Gastrocnemius medialis (tissue), 4 donors: Measurements from ENCODE around the gene SP2. TPM values are rescaled to one million over a fixed set of nuclear protein-coding genes. Genes with fewer than 3 reads are reported as not detected.

Experiments used
- ATAC-seq, 2 donors: fragments of 150-250 bp; one replicate each; pipeline ENCODE4 v1.9.1; 2016
- DNase-seq, 2 donors: peaks; one replicate each; pipeline ENCODE4 v3.0.0-alpha.2; 2019
- H3K27ac ChIP-seq, 4 donors: fragments of 200-600 bp; sonication (generic); 1 replicate in 1 of 4; 2 replicates in 3 of 4; pipeline ENCODE4 v1.5.1; 2016 to 2018; ENCODE audit warnings: mild to moderate bottlenecking in 2 of 4, moderate library complexity in 1 of 4
- H3K27me3 ChIP-seq, 3 donors: fragments of 200-600 bp; sonication (generic) in 2 of 3; 1 replicate in 1 of 3; 2 replicates in 2 of 3; pipeline versions ENCODE4 v1.5.1 to v1.6.0; 2016 to 2019; ENCODE audit warnings: mild to moderate bottlenecking in 1 of 3, moderate library complexity in 1 of 3
- H3K36me3 ChIP-seq, 2 donors: fragments of 200-600 bp; sonication (generic) in 1 of 2; one replicate each; pipeline ENCODE4 v1.5.1; 2017 to 2018
- H3K4me1 ChIP-seq, 2 donors: fragments of 200-600 bp; sonication (generic) in 1 of 2; one replicate each; pipeline ENCODE4 v1.5.1; 2016 to 2017; ENCODE audit warnings: mild to moderate bottlenecking in 2 of 2
- H3K4me3 ChIP-seq, 4 donors: fragments of 200-600 bp; sonication (generic) in 3 of 4; 1 replicate in 1 of 4; 2 replicates in 3 of 4; pipeline ENCODE4 v1.5.1; 2016 to 2019; ENCODE audit warnings: mild to moderate bottlenecking in 2 of 4
- H3K9me3 ChIP-seq, 3 donors: fragments of 200-600 bp; sonication (generic) in 2 of 3; 1 replicate in 1 of 3; 2 replicates in 2 of 3; pipeline ENCODE4 v1.5.1; 2016 to 2019
- POLR2A ChIP-seq, 2 donors: fragments of 450-650 bp; IDR thresholded peaks; one replicate each; pipeline ENCODE4 v1.6.1; 2017; ENCODE audit warnings: antibody characterized with exemption in 2 of 2, mild to moderate bottlenecking in 2 of 2, moderate library complexity in 2 of 2
- in situ Hi-C, 4 donors: fragments of 200-750 bp; cut with MboI; loops; one replicate each; pipeline versions ENCODE4 v1.15.0 to v1.8.0; 2017; ENCODE audit warnings: low sequenced_read_pairs in 4 of 4
- intact Hi-C: fragments of 100-400 bp; cut with DNase I; formaldehyde crosslinking; loops from one replicate; pipeline ENCODE4 v1.15.1; 2023; ENCODE audit warnings: low total_unique reads
- total RNA-seq, 4 donors: library from RNA; depleted of rRNA; stranded (reverse); fragments of >200 nt; gene quantifications; one replicate each; pipeline versions ENCODE4 v1.1.0 to v1.2.3, GENCODE V29; 2016
- TF ChIP-seq, protein P1 (sequence below), 5 experiments: fragments of 450-650 bp in 3 of 5; fragments of 200-600 bp in 2 of 5; sonication (generic) in 2 of 5; IDR thresholded peaks in 4 of 5; conservative IDR thresholded peaks in 1 of 5; 1 replicate in 4 of 5; 2 replicates in 1 of 5; pipeline ENCODE4 v1.5.1; 2016 to 2019; ENCODE audit warnings: antibody characterized with exemption in 5 of 5, mild to moderate bottlenecking in 3 of 5, moderate library complexity in 3 of 5

SP2 gene
- total RNA-seq, 4 donors from 2014 or later, result 5.5 to 28.6 (median 7.0) TPM

DNA sequence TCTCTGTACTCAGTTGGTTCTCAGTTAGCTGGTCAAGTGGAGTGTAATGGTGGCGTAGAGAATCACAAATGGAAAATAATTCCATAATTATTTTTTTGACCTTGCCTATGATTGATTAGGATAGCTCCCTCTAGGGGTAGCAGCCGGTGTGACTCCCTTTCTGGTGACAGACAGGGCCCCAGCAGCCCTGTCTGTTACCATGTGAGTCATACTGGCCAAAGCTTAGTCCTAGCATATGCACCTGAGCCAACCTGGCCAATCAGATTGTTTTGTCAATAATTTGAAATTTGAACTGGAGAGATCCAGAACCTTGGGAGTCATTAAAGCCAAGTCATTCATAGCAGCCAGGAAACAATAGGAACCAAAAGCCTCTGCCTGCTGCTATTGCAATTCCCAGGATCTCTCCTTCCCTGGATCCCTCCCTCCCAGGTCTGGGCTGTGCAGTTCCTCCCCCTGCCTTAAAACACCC is 50.9 kb downstream of the SP2 start:
- in situ Hi-C loops, result loop anchor here in 1 of 4 donors (10.0 kb wide), 1 partner anchor 52 kb away; the partner anchor contains the start of gene SP2
- DNase-seq (peak; percentile 50 to 77), ATAC-seq (peak; percentile 81 to 86)
- intact Hi-C loops, result loop anchor here (10.0 kb wide), 1 partner anchor 102 kb away; the partner anchor contains the start of gene SCRN2
- Histone ChIP-seq H3K4me3 (no peak overlapping the region), H3K4me1 (peaks cover 34 to 35% of the 10 kb centered on the region in 2 donors), H3K36me3 (peaks cover 0 to 20% of the 10 kb centered on the region in 2 donors), H3K27me3 (no peaks in the 10 kb centered on the region), H3K9me3 (no peaks in the 10 kb centered on the region), H3K27ac (peak overlapping the region; percentile 62 to 77 (median 76))
- TF ChIP-seq POLR2A (IDR thresholded peaks at IDR 0.05), result no peak
- TF ChIP-seq, protein P1, sequence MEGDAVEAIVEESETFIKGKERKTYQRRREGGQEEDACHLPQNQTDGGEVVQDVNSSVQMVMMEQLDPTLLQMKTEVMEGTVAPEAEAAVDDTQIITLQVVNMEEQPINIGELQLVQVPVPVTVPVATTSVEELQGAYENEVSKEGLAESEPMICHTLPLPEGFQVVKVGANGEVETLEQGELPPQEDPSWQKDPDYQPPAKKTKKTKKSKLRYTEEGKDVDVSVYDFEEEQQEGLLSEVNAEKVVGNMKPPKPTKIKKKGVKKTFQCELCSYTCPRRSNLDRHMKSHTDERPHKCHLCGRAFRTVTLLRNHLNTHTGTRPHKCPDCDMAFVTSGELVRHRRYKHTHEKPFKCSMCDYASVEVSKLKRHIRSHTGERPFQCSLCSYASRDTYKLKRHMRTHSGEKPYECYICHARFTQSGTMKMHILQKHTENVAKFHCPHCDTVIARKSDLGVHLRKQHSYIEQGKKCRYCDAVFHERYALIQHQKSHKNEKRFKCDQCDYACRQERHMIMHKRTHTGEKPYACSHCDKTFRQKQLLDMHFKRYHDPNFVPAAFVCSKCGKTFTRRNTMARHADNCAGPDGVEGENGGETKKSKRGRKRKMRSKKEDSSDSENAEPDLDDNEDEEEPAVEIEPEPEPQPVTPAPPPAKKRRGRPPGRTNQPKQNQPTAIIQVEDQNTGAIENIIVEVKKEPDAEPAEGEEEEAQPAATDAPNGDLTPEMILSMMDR (IDR thresholded peaks at IDR 0.05 in 4 of 5, conservative IDR thresholded peaks at IDR 0.05 in 1 of 5), result peak; percentile 75 to 88 (median 83)

DNA sequence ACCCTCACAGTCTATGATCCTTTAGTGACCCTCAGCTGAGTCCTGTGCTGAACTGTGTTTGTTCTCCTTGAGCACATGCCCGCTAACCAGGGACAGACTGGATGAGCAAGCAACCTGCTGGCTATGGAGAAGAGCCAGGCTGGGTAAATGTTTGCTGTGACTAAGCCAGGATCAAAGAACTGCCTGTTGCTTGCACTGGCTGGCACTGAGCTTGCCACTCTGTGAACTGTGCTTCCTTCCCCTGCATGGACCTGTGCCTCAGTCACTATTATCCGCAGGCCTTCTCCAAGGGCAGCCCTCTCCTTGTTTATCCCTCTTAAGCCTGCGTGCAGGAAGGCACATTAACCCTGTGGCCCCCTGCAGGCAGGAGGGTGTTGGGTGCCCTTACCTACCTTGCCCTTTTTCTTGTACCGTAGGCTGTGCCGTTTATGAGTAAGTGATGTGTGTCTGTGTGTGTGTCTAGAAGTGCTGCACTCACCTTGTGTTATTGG is 52.7 kb downstream of the SP2 start:
- Histone ChIP-seq H3K27ac (peak overlapping the region; percentile 74 to 77 (median 76)), H3K9me3 (no peaks in the 10 kb centered on the region), H3K27me3 (no peaks in the 10 kb centered on the region), H3K4me3 (no peak overlapping the region), H3K36me3 (peaks cover 0 to 14% of the 10 kb centered on the region in 2 donors), H3K4me1 (peaks cover 25 to 28% of the 10 kb centered on the region in 2 donors)
- DNase-seq, result peak; percentile 59 to 65
- in situ Hi-C loops, result loop anchor here in 1 of 4 donors (10.0 kb wide), 1 partner anchor 54 kb away; the partner anchor contains the start of gene SP2
- ATAC-seq, result peak; percentile 57 to 83
- TF ChIP-seq, protein P1 (IDR thresholded peaks at IDR 0.05 in 4 of 5, conservative IDR thresholded peaks at IDR 0.05 in 1 of 5), result no peak
- no peak for TF ChIP-seq POLR2A (IDR thresholded peaks at IDR 0.05)
- intact Hi-C loops, result loop anchor here (1.0 to 10.0 kb wide), 4 partner anchors 22 to 183 kb away; partner anchors contain the start of gene SCRN2

DNA sequence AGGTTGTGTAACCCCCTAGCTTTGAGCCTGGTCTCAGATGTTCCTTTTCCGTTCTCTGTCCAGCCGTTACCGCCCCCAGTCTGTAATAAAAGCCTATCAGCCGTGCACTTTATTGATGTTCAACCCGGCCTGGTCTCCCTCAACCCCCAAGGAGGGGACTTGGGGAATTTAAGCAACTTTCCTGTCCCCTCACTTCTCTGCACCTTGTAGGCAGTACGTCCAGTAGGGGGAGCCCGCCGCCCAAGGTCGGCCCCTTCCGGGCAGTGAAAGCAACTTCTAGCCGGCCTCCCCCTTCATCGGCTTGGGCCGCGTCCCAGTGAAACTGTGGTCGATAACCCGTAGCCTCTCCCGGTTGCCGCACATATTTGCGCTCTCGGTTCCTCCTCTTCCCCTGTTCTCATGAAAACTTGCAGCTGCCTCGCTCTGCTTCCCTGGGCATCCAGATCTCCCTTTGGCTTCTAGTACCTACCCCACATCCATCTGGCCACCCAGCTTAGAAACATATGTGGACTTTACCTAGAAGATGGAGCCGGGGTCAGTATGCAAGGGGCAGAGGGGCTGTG is 53.2 kb downstream of the SP2 start:
- no peaks in the 10 kb centered on the region for H3K27me3 ChIP-seq
- peak overlapping the region; percentile 74 to 77 (median 76) for H3K27ac ChIP-seq
- H3K9me3 ChIP-seq, result no peaks in the 10 kb centered on the region
- H3K4me3 ChIP-seq, result peak overlapping the region; percentile 31 to 51 (median 43)
- H3K4me1 ChIP-seq, result peaks cover 25 to 28% of the 10 kb centered on the region in 2 donors
- TF ChIP-seq POLR2A (IDR thresholded peaks at IDR 0.05), result no peak
- TF ChIP-seq, protein P1 (IDR thresholded peaks at IDR 0.05 in 4 of 5, conservative IDR thresholded peaks at IDR 0.05 in 1 of 5), result peak; percentile 81 to 93 (median 91)
- intact Hi-C loops (loop anchor here (1.0 to 10.0 kb wide), 3 partner anchors 21 to 104 kb away; partner anchors contain the start of gene SCRN2), in situ Hi-C loops (loop anchor here in 1 of 4 donors (10.0 kb wide), 1 partner anchor 54 kb away; the partner anchor contains the start of gene SP2)
- peak; percentile 57 to 65 for ATAC-seq
- DNase-seq, result peak; percentile 59 to 67
- peaks cover 0 to 13% of the 10 kb centered on the region in 2 donors for H3K36me3 ChIP-seq

DNA sequence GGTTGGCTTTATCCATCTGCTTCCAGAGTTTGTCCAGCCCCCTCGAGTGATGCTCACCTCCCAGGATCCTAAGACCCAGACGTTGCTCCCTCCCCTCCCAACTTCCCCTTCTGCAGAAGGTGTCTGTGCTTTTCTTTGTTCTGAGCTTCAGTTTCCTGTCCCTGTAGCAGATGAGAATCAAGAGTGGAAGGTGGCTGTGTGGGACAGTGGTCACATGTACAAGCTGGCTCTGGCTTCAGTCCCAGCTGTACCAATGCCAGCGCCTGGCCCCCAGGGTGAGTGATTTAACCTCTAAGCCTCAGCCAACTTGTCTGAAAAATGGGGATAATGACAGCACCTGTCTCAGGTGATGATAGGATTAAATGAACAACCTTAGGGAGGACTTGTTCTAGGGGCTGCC is 53.9 kb downstream of the SP2 start:
- no peaks in the 10 kb centered on the region for H3K9me3 ChIP-seq
- H3K4me3 ChIP-seq, result no peak overlapping the region
- DNase-seq (no peak), ATAC-seq (no peak)
- H3K27me3 ChIP-seq, result no peaks in the 10 kb centered on the region
- peak overlapping the region in 2 of 4 donors; percentile 77 for H3K27ac ChIP-seq
- intact Hi-C loops (loop anchor here (1.0 to 10.0 kb wide), 3 partner anchors 20 to 105 kb away; partner anchors contain the start of gene SCRN2), in situ Hi-C loops (loop anchor here in 2 of 4 donors (10.0 kb wide), 2 partner anchors 55 to 105 kb away; partner anchors contain the start of genes SCRN2 (in 1 of the 2) and SP2 (in 1 of the 2))
- peaks cover 25 to 28% of the 10 kb centered on the region in 2 donors for H3K4me1 ChIP-seq
- H3K36me3 ChIP-seq, result peaks cover 0 to 6% of the 10 kb centered on the region in 2 donors
- TF ChIP-seq, protein P1 (IDR thresholded peaks at IDR 0.05 in 4 of 5, conservative IDR thresholded peaks at IDR 0.05 in 1 of 5), result no peak
